ENCODE data around the gene PI4KB.
A peak's percentile ranks its signal among the peaks of the same experiment; 100 is the strongest.

The PI4KB gene

DNA sequence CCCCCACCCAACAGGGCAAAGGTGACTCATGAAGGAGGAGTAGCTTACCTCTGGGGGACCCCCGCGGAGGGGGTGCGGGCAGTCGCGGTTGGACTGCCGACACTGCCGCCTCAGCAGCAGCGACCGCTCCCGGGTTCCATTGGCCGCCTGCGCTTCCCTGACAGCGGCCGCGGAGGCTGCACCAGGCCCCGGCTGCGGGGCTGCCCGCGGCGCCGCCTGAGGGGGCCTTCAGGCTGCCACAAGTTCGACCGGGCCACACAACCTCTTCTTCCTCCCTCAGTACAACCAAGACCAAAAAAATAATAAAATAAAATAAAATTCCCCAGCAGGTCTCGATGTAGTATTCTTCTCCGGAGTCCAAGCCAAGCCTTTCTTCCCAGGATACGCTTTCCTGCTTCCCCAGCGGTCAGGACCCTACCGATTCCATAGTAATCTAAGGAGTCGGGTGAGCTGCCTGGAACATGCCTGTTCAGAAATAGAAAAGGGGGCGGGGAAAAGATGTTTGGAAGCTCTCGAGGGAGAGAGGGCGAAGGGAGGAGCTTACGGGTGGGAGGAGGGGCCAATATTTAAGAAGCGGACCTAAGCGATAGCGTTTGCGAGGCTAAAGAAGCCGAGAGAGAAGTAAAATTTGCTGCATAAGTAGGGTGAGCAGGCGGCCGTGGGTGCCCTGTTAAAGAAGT is at the start of gene PI4KB:
TSS of gene PI4KB (minus strand) at position 194 of the 680 bp plus-strand sequence. CDS start 10,935 bp downstream, outside the sequence.
- peak within 1 kb of the TSS; percentile 91 for H3K4me3 Mint-ChIP-seq
- no peaks in the 10 kb centered on the region for H3K9me3 Mint-ChIP-seq
- peaks cover 36% of the 10 kb centered on the region for H3K4me1 Mint-ChIP-seq
- no peaks in the 10 kb centered on the region for H3K27me3 Mint-ChIP-seq
- peak within 1 kb of the TSS; percentile 88 for H3K27ac Mint-ChIP-seq
- H3K36me3 Mint-ChIP-seq, result peaks cover 30% of the 10 kb centered on the region
- ATAC-seq, result peak; percentile 96

DNA sequence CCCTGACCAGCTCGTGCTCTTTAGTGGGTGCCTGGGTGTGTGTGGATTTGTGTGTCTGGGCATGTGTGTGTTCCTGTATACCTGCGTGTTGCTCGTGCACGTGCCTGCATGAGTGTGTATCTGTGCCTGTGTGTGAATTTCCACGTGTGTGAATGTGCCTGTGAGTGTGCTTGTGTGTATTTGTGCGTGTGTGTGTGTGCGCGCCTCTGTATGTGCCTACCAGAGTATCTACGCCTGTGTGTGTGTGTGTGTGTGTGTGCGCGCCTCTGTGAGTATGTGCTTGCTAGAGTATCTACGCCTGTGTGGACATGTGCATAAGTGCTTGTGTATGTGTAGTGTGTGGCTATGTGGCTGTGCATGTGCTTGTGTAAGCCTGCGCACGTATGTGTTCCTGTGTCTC is 46.0 kb upstream of the PI4KB start:
- Mint-ChIP-seq H3K4me1 (no peaks in the 10 kb centered on the region), H3K27me3 (no peaks in the 10 kb centered on the region), H3K27ac (no peak overlapping the region), H3K36me3 (no peaks in the 10 kb centered on the region), H3K4me3 (no peak overlapping the region), H3K9me3 (no peaks in the 10 kb centered on the region)
- no peak for ATAC-seq

DNA sequence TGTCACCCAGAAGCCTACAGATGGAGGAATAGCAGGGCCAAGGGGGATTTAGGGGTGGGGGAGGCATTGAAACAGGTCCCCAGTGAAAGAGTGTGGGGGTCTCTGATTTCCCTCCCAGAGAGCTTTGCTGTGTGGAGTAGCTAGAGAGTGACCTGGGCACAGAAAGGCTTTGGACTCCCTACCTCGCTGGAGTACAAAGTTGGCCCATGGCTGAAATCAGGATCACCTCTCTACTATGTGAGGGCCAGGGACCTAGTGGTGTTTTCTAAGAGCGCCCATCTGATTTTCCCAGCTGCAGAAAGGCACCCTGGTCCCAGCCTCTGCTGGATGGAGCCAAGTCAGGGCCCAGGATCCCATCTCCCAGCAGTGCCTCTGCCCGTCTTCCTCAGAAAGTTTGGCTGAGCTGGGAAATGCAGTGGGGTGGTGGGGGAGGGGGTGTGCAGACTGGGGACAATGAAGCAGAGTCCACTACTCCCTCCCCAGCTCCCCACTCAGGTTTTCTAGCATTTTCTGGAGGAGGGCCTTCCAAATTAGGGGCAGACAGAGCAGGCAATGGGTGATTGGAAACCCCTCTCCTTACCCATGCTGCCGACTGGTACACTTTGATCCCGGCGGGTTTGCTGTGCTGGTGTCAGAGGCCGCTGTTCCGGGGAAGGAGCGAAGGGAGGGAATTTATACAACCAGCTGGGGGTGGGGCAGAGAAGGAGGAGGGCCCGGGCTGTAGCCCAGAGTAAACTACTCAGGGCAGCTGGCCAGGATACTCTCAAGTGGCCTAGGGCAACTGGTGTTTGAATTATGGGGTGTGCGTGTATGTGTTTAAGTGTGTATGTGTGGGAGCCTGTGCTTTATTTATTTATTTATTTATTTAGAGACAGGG is 45.1 kb upstream of the PI4KB start, which contains the start of gene SELENBP1:
TSS of gene SELENBP1 (minus strand) at position 648 of the 877 bp plus-strand sequence. CDS start at position 584, 64 bp downstream.
- ATAC-seq, result peak; percentile 17

DNA sequence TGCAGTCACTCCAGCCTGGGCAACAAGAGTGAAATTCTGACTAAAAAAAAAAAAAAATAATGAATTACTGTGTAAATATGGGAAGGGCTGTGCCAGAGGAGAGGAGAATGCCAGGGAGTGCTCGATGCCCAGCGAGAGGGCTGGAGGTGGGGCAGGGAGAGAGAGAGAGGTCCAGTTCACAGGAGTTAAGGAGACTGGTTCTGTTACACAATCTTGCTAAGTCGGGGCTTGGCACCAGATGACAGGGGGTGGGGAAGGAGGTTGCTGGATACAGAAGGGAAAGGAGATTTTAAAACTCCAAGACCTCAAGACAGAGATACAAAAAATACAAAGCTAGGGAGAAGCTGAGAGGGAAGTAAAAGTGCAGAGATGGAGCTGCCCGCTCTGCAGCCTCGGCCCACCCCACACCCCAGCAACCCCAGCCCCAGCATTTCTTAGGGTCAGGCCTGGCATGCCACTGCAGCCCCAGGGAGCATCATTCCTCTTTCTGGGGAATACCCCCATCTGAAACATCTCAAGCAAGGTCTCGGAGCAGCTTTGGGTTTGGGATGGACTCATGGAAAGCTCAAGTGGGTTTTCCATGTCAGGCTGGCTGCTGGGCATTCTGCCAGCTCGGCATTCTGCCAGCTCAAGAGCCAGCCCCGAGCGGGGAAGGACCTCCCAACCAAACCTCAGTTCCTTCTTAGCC is 44.3 kb upstream of the PI4KB start:
- ATAC-seq, result no peak
- Mint-ChIP-seq H3K36me3 (no peaks in the 10 kb centered on the region), H3K4me3 (no peak overlapping the region), H3K27ac (peak overlapping the region; percentile 5), H3K27me3 (no peaks in the 10 kb centered on the region), H3K4me1 (no peaks in the 10 kb centered on the region), H3K9me3 (no peaks in the 10 kb centered on the region)

More for the DNA sequence above, 45.1 kb upstream of the PI4KB start, which contains the start of gene SELENBP1:
- no peaks in the 10 kb centered on the region for H3K36me3 Mint-ChIP-seq
- no peak within 1 kb of the TSS for H3K4me3 Mint-ChIP-seq
- H3K4me1 Mint-ChIP-seq, result no peaks in the 10 kb centered on the region
- H3K27ac Mint-ChIP-seq, result peak within 1 kb of the TSS; percentile 5
- no peaks in the 10 kb centered on the region for H3K27me3 Mint-ChIP-seq
- H3K9me3 Mint-ChIP-seq, result no peaks in the 10 kb centered on the region

DNA sequence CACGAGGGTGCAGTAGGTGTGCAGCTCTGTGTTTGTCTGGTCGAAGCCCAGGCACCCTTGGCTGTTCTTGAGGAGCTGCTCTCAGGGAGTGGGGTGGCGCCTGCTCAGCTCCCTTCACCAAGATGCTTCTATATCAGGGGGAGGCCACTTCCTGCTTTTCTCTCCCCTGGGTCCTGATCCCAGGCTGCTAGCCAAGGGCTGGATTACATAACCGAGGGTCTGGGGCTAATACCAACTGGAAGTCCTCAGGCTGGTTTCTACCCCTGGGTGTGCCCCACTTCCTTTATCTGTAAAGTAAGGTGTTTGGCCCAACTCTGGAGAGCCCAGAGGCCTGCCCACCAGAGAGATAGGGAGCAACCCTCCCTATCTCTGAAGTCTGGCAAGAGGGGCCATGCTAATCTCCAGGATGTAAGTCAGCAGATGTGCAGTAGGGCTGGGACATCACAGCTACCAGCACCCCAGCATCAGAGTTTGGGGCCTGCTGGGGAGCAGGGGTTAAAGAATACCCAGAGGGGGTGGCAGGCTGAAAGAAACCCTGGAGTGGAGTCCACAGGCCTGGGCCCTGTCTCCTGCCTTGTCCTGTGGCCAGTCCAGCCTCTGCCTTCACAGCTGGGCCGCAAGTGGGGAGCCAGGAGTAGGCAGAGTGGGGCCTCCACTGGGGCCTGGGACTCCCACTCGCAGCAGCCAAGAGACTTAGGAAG is 43.1 kb upstream of the PI4KB start:
- Mint-ChIP-seq H3K9me3 (no peaks in the 10 kb centered on the region), H3K4me1 (no peaks in the 10 kb centered on the region), H3K36me3 (no peaks in the 10 kb centered on the region), H3K27me3 (no peaks in the 10 kb centered on the region), H3K4me3 (no peak overlapping the region), H3K27ac (no peak overlapping the region)
- no peak for ATAC-seq

DNA sequence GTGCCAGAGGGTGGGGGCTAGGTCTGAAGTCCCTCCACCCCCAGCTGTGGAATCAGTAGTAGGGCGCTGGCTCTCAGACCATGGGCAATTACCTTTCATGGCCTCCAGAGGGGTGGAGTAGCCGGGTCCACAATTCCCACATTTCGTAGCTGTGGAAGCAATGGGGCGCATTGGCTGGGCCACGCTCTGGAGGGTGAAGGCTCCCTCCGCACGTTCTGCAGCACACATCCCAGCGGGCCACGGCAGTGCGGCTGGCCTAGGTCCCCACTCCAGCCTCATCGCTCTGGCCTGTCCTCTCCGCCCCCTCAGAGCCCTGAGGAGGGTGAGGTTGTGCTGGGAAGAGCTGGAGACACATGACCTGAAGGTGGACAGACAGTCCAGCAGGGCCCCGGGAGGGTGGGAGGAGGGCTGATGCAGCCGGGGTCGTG is 42.4 kb upstream of the PI4KB start:
- H3K9me3 Mint-ChIP-seq, result no peaks in the 10 kb centered on the region
- no peak overlapping the region for H3K4me3 Mint-ChIP-seq
- no peak for ATAC-seq
- no peaks in the 10 kb centered on the region for H3K27me3 Mint-ChIP-seq
- no peaks in the 10 kb centered on the region for H3K36me3 Mint-ChIP-seq
- H3K27ac Mint-ChIP-seq, result no peak overlapping the region
- H3K4me1 Mint-ChIP-seq, result no peaks in the 10 kb centered on the region

DNA sequence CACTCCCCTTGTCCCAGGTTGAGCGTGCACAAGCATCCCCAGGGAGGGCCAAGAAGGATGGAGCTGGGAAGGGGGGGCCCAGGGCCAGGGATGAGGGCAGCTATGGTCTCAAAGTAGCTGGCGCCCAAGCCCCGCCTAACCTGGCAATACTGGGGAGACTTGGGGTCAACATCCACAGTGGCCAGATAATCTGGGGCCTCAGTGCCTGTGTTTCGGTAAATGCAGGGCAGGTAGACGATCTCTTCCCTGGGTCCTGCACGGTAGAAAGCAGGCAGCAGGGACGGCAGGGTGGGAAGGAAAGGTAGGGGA is 42.0 kb upstream of the PI4KB start:
- Mint-ChIP-seq H3K27ac (no peak overlapping the region), H3K4me1 (no peaks in the 10 kb centered on the region), H3K4me3 (no peak overlapping the region), H3K27me3 (no peaks in the 10 kb centered on the region), H3K9me3 (no peaks in the 10 kb centered on the region), H3K36me3 (no peaks in the 10 kb centered on the region)
- ATAC-seq, result no peak

DNA sequence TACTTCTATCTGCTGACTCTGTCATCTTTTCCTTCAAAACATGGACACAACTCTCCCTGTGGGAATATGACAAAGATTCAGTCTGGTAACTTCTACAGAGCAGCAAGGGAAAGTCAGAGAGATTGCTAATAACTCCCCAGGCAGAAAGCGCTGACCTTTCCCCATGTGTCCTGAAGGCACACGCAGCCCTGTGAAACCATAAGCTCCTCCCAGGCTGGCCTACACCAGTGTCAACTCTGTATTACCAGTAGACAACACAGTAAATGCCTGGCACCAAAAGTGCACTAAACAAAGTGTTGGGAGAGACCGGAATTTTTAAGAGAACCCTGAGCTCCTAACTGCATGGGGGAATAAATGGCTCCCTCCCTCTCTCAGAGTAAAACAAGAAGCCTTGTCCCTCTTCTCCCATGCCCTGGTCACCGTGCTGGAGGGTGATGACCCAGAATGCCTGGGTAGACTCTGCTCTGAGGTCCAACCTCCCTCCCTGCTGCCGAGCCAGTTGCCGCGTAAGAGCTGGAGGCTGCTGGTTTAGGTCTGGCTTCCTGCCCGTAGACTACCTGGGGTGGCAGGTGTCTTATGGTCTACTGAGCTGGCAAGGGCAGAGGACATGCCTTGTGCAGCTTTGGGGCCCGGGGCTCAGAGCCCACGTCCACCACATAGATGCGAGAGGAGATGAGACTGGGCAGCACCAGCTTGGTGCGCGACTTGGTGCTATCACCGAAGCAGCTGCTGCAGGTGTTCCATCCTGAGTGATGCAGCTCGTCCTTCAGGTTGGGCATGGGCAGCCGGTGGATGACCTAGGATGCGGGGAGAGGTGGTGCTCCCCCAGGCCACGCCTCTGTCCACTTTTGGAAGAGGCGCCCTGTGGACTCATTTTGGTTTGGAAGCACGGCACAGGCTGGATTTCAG is 41.4 kb upstream of the PI4KB start:
- H3K9me3 Mint-ChIP-seq, result no peaks in the 10 kb centered on the region
- no peaks in the 10 kb centered on the region for H3K4me1 Mint-ChIP-seq
- no peaks in the 10 kb centered on the region for H3K36me3 Mint-ChIP-seq
- ATAC-seq, result no peak
- H3K27ac Mint-ChIP-seq, result no peak overlapping the region
- no peak overlapping the region for H3K4me3 Mint-ChIP-seq
- H3K27me3 Mint-ChIP-seq, result no peaks in the 10 kb centered on the region

DNA sequence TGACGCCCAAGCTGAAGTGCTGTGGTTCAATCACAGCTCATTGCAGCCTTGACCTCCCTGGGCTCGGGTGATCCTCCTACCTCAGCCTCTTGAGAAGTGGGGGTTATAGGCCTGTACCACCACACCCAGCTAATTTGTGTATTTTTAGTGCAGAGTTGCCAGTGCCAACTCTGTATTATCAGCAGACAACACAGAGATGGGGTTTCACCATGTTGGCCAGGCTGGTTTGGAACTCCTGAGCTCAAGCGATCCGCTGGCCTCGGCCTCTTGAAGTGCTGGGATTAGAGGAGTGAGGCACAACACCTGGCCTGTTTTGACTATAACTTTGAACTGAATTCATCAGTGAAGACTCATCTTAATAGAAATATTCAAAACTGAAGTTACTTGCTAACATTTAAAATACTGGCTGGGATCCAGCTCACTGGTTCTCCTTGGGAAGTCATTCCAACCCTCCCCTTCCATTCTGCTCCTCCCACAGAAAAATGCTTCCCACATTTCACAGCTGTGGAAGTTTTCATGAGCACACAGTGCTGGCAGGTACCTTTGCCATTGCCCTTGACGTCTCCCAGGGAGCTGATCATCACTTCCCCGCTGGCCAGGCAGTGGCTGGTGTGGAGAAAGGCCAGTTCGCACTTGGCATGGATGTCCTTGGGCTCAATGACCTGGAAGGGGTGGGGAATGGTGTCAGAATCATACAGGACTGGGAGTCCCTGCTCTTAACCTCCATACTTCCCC is 40.6 kb upstream of the PI4KB start:
- Mint-ChIP-seq H3K27me3 (no peaks in the 10 kb centered on the region), H3K4me1 (no peaks in the 10 kb centered on the region), H3K9me3 (no peaks in the 10 kb centered on the region), H3K36me3 (no peaks in the 10 kb centered on the region), H3K4me3 (no peak overlapping the region), H3K27ac (no peak overlapping the region)
- no peak for ATAC-seq

DNA sequence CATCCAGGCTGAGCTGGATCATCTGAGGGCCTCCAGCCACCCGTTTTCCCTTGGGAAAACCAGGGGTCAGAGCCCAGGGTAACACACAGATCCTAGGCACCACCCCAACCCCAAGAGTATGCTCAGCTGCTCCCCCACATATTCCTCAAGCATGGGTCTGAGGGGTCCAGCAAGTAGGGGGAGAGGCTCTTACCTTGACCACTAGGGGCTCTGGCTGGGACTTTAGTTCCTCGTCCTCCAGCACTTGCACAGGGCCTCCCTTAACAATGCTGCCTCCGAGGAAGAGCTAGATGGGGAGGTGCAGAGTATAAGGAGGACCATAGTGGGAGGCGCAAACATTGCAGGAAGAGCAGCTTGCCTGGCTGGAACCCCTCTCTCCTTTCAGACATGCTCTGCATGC is 37.8 kb upstream of the PI4KB start:
- Mint-ChIP-seq H3K36me3 (peaks cover 6% of the 10 kb centered on the region), H3K27ac (no peak overlapping the region), H3K4me1 (no peaks in the 10 kb centered on the region), H3K27me3 (no peaks in the 10 kb centered on the region), H3K9me3 (peaks cover 4% of the 10 kb centered on the region), H3K4me3 (no peak overlapping the region)
- no peak for ATAC-seq

DNA sequence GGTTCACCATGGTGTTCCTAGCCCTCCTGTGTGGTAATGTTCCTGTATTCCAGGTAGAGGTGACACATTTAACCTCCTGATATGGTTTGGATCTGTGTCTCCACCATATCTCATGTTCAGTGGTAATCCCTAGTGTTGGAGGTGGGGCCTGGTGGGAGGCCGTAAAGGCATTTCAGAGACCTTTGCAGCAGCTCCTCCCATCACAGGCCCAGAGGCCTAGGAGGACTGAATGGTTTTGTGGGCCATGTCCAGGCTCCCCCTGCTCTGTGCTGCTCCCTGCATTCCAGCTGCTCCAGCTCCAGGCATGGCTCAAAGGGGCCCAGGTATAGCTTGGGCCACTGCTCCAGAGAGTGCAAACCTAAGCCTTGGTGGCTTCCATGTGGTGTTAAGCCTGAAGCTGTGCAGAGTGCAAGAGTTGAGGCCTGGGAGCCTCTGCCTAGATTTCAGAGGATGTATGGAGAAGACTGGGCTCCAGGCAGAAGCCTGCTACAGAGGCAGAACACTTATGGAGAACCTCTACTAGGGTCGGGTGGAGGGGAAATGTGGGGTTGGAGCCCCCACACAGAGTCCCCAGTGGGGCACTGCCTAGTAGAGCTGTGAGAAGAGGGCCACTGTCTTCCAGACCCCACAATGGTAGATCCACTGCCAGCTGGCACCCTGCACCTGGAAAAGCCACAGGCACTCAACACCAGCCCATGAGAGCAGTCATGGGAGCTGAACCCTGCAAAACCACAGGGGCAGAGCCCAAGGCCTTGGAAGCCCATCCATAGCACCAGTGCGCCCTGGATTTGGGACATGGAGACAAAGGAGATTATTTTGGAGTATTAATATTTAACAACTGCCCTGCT is 35.3 kb upstream of the PI4KB start:
- Mint-ChIP-seq H3K27ac (no peak overlapping the region), H3K9me3 (peaks cover 4% of the 10 kb centered on the region), H3K27me3 (no peaks in the 10 kb centered on the region), H3K36me3 (peaks cover 6% of the 10 kb centered on the region), H3K4me3 (no peak overlapping the region), H3K4me1 (no peaks in the 10 kb centered on the region)
- ATAC-seq, result no peak

DNA sequence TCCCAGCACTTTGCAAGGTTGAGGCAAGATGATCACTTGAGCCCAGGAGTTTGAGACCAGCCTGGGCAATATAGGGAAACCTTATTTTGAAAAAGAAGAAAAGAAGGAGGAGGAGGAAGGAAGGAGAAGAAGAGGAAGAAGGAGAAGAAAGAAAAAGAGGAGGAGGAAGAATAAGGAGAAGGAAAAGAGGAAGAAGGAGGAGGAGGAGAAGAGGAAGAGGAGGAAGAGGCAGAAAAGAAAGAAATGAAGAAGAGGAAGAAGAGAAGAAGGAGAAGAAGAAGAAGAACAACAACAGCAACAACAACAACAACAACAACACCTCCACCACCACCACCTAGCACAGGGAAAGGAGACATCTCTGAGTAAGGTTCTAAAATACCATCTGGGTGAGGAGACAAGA is 34.7 kb upstream of the PI4KB start:
- no peak for ATAC-seq
- H3K4me1 Mint-ChIP-seq, result no peaks in the 10 kb centered on the region
- H3K4me3 Mint-ChIP-seq, result no peak overlapping the region
- H3K27me3 Mint-ChIP-seq, result no peaks in the 10 kb centered on the region
- peaks cover 4% of the 10 kb centered on the region for H3K9me3 Mint-ChIP-seq
- no peak overlapping the region for H3K27ac Mint-ChIP-seq
- H3K36me3 Mint-ChIP-seq, result peaks cover 6% of the 10 kb centered on the region

DNA sequence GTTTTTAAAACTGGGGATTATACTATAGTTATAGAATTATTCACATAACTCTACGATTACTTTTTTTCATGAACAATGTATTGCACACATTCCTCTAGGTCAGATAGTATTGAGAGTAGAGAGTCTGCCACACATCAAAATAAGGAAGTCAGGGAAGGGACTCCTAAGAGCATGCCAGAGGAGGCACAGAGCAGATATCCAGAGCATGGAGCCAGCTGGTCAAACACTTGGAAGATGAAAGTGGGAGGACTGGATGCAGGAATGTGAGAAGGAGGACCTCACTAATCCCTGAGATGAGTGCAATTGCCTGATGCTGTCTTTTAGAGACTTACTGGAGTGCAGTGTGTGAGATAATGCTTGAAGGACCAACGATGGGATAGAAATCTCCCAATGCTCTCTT is 29.5 kb upstream of the PI4KB start:
- H3K4me3 Mint-ChIP-seq, result no peak overlapping the region
- no peak overlapping the region for H3K27ac Mint-ChIP-seq
- peaks cover 4% of the 10 kb centered on the region for H3K9me3 Mint-ChIP-seq
- H3K27me3 Mint-ChIP-seq, result no peaks in the 10 kb centered on the region
- H3K36me3 Mint-ChIP-seq, result peaks cover 2% of the 10 kb centered on the region
- H3K4me1 Mint-ChIP-seq, result no peaks in the 10 kb centered on the region
- ATAC-seq, result no peak
